Right atrium auricular region (tissue), 2 donors: ENCODE data around the gene DYNC2I2. TPM values are rescaled to one million over a fixed set of nuclear protein-coding genes. Genes with fewer than 3 reads are reported as not detected.

Source experiments
- DNase-seq: peaks from one replicate; pipeline ENCODE4 v3.0.0-alpha.2; 2019; ENCODE audit warnings: low spot score
- H3K27ac ChIP-seq, 2 donors: fragments of 200-600 bp; sonication (generic); 1 replicate in 1 of 2; 2 replicates in 1 of 2; pipeline ENCODE4 v1.5.1; 2016 to 2019
- H3K27me3 ChIP-seq, 2 donors: fragments of 200-600 bp; sonication (generic); one replicate each; pipeline versions ENCODE4 v1.5.1 to v1.6.0; 2017 to 2019
- H3K36me3 ChIP-seq: fragments of 200-600 bp; sonication (generic); one replicate; pipeline ENCODE4 v1.5.1; 2016
- H3K4me1 ChIP-seq, 2 donors: fragments of 200-600 bp; sonication (generic); one replicate each; pipeline versions ENCODE4 v1.5.1 to v1.6.0; 2017 to 2019
- H3K4me3 ChIP-seq, 2 donors: fragments of 200-600 bp; sonication (generic); 1 replicate in 1 of 2; 2 replicates in 1 of 2; pipeline ENCODE4 v1.5.1; 2017 to 2019; ENCODE audit warnings: mild to moderate bottlenecking in 1 of 2, moderate library complexity in 1 of 2
- H3K9me3 ChIP-seq, 2 donors: fragments of 200-600 bp; sonication (generic); one replicate each; pipeline ENCODE4 v1.5.1; 2019
- total RNA-seq, 2 donors: library from RNA; depleted of rRNA; stranded (reverse); fragments of >200 nt; gene quantifications; one replicate each; pipeline ENCODE4 v1.1.0, GENCODE V29; 2016
- TF ChIP-seq, protein P1 (sequence below), 2 donors: fragments of 200-600 bp; sonication (generic); IDR thresholded peaks; one replicate each; pipeline ENCODE4 v1.5.1; 2019; ENCODE audit warnings: antibody characterized with exemption in 2 of 2

The DYNC2I2 gene
- total RNA-seq, 2 donors from 2014 or later = 23.1 to 33.1 TPM

- H3K4me1 ChIP-seq = peaks cover 0 to 17% of the 10 kb centered on the region in 2 donors
- H3K36me3 ChIP-seq = peaks cover 100% of the 10 kb centered on the region
- DNase-seq = peak; percentile 79
- TF ChIP-seq, protein P1, sequence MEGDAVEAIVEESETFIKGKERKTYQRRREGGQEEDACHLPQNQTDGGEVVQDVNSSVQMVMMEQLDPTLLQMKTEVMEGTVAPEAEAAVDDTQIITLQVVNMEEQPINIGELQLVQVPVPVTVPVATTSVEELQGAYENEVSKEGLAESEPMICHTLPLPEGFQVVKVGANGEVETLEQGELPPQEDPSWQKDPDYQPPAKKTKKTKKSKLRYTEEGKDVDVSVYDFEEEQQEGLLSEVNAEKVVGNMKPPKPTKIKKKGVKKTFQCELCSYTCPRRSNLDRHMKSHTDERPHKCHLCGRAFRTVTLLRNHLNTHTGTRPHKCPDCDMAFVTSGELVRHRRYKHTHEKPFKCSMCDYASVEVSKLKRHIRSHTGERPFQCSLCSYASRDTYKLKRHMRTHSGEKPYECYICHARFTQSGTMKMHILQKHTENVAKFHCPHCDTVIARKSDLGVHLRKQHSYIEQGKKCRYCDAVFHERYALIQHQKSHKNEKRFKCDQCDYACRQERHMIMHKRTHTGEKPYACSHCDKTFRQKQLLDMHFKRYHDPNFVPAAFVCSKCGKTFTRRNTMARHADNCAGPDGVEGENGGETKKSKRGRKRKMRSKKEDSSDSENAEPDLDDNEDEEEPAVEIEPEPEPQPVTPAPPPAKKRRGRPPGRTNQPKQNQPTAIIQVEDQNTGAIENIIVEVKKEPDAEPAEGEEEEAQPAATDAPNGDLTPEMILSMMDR (IDR thresholded peaks at IDR 0.05) = no peak
- no peaks in the 10 kb centered on the region for H3K27me3 ChIP-seq
- H3K4me3 ChIP-seq = no peak overlapping the region
- peak overlapping the region; percentile 62 to 63 for H3K27ac ChIP-seq
- no peaks in the 10 kb centered on the region for H3K9me3 ChIP-seq
Observed at GRCh38 chr9:128628471-128629048, 28.1 kb downstream of the DYNC2I2 start.

- Histone ChIP-seq H3K27me3 (no peaks in the 10 kb centered on the region), H3K9me3 (no peaks in the 10 kb centered on the region), H3K36me3 (peaks cover 100% of the 10 kb centered on the region), H3K4me3 (no peak overlapping the region), H3K4me1 (peaks cover 0 to 17% of the 10 kb centered on the region in 2 donors), H3K27ac (peak overlapping the region; percentile 62 to 63)
- TF ChIP-seq, protein P1 (IDR thresholded peaks at IDR 0.05) = no peak
- no peak for DNase-seq
Observed at GRCh38 chr9:128627906-128628305, 28.7 kb downstream of the DYNC2I2 start.

DNA sequence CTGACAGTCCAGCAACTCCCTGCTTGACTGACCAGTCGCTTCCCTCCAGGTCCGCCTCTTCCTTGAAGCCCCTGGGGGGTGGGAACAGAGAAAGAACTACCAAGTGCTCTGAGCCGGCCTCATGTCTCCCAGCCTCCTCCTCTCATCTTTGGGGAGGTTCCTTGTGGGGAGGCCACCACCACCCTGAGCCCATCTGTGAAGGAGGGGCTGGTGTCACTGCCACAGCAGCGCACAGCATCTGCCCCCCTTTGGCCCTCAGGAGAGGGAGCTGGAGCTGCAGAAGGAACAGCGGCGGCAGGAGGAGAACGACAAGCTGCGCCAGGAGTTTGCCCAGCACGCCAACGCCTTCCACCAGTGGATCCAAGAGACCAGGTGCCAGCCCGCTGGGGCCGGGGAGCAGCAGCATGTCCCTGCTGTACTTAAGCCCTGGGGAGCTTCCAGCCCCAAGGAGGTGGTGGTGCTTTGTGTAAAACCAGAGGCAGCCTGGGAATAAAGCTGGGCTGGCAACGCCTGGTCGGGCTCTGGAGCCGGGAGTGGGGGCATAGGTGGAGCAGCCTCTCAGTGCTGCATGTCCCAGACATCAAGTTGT, 29.4 kb downstream of the DYNC2I2 start:
- DNase-seq = no peak
- H3K27ac ChIP-seq = no peak overlapping the region
- TF ChIP-seq, protein P1 (IDR thresholded peaks at IDR 0.05) = no peak

DNA sequence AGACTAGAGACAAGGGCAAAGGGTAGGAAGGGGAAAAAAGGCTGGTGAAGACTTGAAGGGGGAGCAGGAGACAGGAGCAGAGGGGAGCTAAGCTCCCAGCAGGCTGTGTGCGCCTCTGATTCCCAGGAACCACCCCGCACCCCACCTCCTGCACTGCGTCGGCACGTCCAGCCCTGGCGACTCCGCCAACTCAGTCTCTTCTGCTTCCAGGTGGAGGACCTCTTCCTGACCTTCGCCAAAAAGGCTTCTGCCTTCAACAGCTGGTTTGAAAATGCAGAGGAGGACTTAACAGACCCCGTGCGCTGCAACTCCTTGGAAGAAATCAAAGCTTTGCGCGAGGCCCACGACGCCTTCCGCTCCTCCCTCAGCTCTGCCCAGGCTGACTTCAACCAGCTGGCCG, 30.5 kb downstream of the DYNC2I2 start:
- Histone ChIP-seq H3K4me1 (peaks cover 0 to 17% of the 10 kb centered on the region in 2 donors), H3K27ac (no peak overlapping the region), H3K27me3 (no peaks in the 10 kb centered on the region), H3K9me3 (no peaks in the 10 kb centered on the region), H3K36me3 (peaks cover 100% of the 10 kb centered on the region), H3K4me3 (no peak overlapping the region)
- no peak for DNase-seq
- TF ChIP-seq, protein P1 (IDR thresholded peaks at IDR 0.05) = no peak

More for the DNA sequence above, 29.4 kb downstream of the DYNC2I2 start:
- Histone ChIP-seq H3K36me3 (peaks cover 100% of the 10 kb centered on the region), H3K4me1 (peaks cover 0 to 17% of the 10 kb centered on the region in 2 donors), H3K4me3 (no peak overlapping the region), H3K9me3 (no peaks in the 10 kb centered on the region), H3K27me3 (no peaks in the 10 kb centered on the region)

- no peak overlapping the region for H3K4me3 ChIP-seq
- H3K9me3 ChIP-seq = no peaks in the 10 kb centered on the region
- peak overlapping the region in 1 of 2 donors; percentile 3 for H3K27ac ChIP-seq
- H3K27me3 ChIP-seq = no peaks in the 10 kb centered on the region
- H3K4me1 ChIP-seq = peaks cover 0 to 17% of the 10 kb centered on the region in 2 donors
- H3K36me3 ChIP-seq = peaks cover 100% of the 10 kb centered on the region
- no peak for DNase-seq
- TF ChIP-seq, protein P1 (IDR thresholded peaks at IDR 0.05) = no peak
Observed at GRCh38 chr9:128625391-128626146, 31.1 kb downstream of the DYNC2I2 start.
